ENCODE results near the gene TUT1. TPM values are rescaled to one million over a fixed set of nuclear protein-coding genes. Genes with fewer than 3 reads are reported as not detected.
A peak's percentile ranks its signal among the peaks of the same experiment; 100 is the strongest.

The TUT1 gene
- total RNA-seq, 1 experiment from 2014 or later, result 19.9 TPM

DNA sequence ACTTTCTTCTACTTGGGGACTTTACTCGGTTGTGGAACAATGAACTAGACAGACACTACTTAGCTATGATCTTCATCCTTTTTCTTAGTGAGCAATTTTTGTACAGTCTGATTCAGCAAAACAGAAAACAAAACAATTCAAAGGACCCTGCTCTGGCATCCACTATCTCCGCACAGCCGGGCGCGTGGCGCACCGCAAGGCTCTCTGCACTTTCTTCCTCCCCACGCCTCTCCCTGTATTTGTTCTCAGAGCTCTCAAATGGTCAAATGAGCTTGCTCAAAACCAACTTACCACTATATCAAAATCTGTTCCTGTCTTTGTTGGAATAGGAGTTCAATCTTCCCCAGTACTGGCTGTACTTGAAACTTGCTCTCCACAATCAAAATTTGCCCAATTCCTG is 25.1 kb downstream of the TUT1 start:
- Histone ChIP-seq H3K4me1 (ENCODE audit: control insufficient read depth, insufficient read depth, low read length) (peaks cover 50% of the 10 kb centered on the region), H3K27me3 (ENCODE audit: control insufficient read depth, insufficient read depth, low read length) (no peaks in the 10 kb centered on the region), H3K36me3 (ENCODE audit: control insufficient read depth, insufficient read depth, low read length) (peaks cover 27% of the 10 kb centered on the region), H3K9me3 (ENCODE audit: control insufficient read depth, insufficient read depth, low read depth, low read length) (no peaks in the 10 kb centered on the region), H3K4me3 (ENCODE audit: low read depth in 2 of 2, low read length in 2 of 2) (no peak overlapping the region), H3K27ac (ENCODE audit: low read length) (peak overlapping the region; percentile 41)
- intact Hi-C loops (cut with micrococcal nuclease; ENCODE audit: unreplicated experiment), result no loop called here
- TF ChIP-seq, protein P1, sequence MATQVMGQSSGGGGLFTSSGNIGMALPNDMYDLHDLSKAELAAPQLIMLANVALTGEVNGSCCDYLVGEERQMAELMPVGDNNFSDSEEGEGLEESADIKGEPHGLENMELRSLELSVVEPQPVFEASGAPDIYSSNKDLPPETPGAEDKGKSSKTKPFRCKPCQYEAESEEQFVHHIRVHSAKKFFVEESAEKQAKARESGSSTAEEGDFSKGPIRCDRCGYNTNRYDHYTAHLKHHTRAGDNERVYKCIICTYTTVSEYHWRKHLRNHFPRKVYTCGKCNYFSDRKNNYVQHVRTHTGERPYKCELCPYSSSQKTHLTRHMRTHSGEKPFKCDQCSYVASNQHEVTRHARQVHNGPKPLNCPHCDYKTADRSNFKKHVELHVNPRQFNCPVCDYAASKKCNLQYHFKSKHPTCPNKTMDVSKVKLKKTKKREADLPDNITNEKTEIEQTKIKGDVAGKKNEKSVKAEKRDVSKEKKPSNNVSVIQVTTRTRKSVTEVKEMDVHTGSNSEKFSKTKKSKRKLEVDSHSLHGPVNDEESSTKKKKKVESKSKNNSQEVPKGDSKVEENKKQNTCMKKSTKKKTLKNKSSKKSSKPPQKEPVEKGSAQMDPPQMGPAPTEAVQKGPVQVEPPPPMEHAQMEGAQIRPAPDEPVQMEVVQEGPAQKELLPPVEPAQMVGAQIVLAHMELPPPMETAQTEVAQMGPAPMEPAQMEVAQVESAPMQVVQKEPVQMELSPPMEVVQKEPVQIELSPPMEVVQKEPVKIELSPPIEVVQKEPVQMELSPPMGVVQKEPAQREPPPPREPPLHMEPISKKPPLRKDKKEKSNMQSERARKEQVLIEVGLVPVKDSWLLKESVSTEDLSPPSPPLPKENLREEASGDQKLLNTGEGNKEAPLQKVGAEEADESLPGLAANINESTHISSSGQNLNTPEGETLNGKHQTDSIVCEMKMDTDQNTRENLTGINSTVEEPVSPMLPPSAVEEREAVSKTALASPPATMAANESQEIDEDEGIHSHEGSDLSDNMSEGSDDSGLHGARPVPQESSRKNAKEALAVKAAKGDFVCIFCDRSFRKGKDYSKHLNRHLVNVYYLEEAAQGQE (IDR thresholded peaks at IDR 0.05; ENCODE audit: insufficient read depth in 1 of 2, low read depth in 2 of 2, low read length in 1 of 2), result no peak
- no peak for TF ChIP-seq TCF7L2 (IDR thresholded peaks at IDR 0.05; ENCODE audit: low read depth, low read length)
- TF ChIP-seq, protein P2, sequence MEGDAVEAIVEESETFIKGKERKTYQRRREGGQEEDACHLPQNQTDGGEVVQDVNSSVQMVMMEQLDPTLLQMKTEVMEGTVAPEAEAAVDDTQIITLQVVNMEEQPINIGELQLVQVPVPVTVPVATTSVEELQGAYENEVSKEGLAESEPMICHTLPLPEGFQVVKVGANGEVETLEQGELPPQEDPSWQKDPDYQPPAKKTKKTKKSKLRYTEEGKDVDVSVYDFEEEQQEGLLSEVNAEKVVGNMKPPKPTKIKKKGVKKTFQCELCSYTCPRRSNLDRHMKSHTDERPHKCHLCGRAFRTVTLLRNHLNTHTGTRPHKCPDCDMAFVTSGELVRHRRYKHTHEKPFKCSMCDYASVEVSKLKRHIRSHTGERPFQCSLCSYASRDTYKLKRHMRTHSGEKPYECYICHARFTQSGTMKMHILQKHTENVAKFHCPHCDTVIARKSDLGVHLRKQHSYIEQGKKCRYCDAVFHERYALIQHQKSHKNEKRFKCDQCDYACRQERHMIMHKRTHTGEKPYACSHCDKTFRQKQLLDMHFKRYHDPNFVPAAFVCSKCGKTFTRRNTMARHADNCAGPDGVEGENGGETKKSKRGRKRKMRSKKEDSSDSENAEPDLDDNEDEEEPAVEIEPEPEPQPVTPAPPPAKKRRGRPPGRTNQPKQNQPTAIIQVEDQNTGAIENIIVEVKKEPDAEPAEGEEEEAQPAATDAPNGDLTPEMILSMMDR (IDR thresholded peaks at IDR 0.05), result no peak
- no peak for TF ChIP-seq POLR2AphosphoS5 (IDR thresholded peaks at IDR 0.05; ENCODE audit: low read depth, low read length)
- TF ChIP-seq SIN3A (IDR thresholded peaks at IDR 0.05; ENCODE audit: borderline replicate concordance, insufficient read depth, low read depth, low read length), result no peak
- DNase-seq (ENCODE audit: low read depth, low spot score), result no peak
- TSS peak; percentile 32 for BruUV-seq (replicated peaks)
- in situ Hi-C loops (cut with HindIII; ENCODE audit: low pct_unique_long_range_greater_than_20kb, low sequenced_read_pairs), result no loop called here
- no peak for ATAC-seq
- ChIA-PET POLR2A (interaction anchor here (0.6 kb wide), 1 partner anchor 56 kb away, joined by 3 read pairs; the partner anchor contains the start of gene B3GAT3), CTCF (no interaction called here)

DNA sequence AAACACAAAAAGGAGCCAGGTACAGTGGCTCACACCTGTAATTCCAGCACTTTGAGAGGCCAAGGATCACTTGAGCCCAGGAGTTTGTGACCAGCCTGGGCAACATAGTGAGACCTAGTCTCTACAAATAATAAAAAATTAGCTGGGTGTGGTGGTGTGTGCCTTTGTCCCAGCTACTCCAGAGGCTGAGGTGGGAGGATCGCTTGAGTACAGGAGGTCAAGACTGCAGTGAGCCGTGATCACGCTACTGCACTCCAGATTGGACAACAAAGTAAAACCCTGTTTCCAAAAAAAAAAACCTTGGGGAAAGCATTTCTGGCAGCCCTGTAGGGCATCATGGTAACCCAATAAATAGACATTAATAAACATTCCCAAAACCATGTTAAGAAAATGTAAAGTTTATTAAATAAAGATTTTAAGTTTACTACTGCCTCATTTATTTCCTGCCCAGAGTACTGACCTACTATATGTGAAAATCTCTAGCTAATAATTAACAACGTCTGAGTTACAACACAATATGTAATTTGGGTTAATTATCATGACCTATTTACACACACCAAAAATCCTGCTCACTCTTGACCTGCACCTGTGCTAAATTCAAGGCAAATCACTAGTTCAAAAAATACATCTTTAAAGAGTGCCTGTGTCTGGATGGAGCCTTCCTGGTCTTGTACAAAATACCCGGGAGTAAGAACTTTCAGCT is 26.1 kb downstream of the TUT1 start:
- TF ChIP-seq, protein P2 (IDR thresholded peaks at IDR 0.05), result no peak
- TF ChIP-seq SIN3A (IDR thresholded peaks at IDR 0.05; ENCODE audit: borderline replicate concordance, insufficient read depth, low read depth, low read length) (no peak), POLR2AphosphoS5 (IDR thresholded peaks at IDR 0.05; ENCODE audit: low read depth, low read length) (no peak), TCF7L2 (IDR thresholded peaks at IDR 0.05; ENCODE audit: low read depth, low read length) (no peak)
- TF ChIP-seq, protein P1 (IDR thresholded peaks at IDR 0.05; ENCODE audit: insufficient read depth in 1 of 2, low read depth in 2 of 2, low read length in 1 of 2), result no peak
- no peaks in the 10 kb centered on the region for H3K27me3 ChIP-seq (ENCODE audit: control insufficient read depth, insufficient read depth, low read length)
- peak overlapping the region; percentile 41 for H3K27ac ChIP-seq (ENCODE audit: low read length)
- no peaks in the 10 kb centered on the region for H3K9me3 ChIP-seq (ENCODE audit: control insufficient read depth, insufficient read depth, low read depth, low read length)
- intact Hi-C loops (cut with micrococcal nuclease; ENCODE audit: unreplicated experiment), result no loop called here
- peaks cover 23% of the 10 kb centered on the region for H3K36me3 ChIP-seq (ENCODE audit: control insufficient read depth, insufficient read depth, low read length)
- ChIA-PET POLR2A (interaction anchor here (0.7 kb wide), 1 partner anchor 23 kb away, joined by 3 read pairs; no protein-coding TSS in a partner anchor), CTCF (interaction anchor here (0.6 kb wide), 1 partner anchor 47 kb away, joined by 7 read pairs; no protein-coding TSS in a partner anchor)
- DNase-seq (ENCODE audit: low read depth, low spot score), result no peak
- no TSS peak for BruUV-seq (replicated peaks)
- H3K4me1 ChIP-seq (ENCODE audit: control insufficient read depth, insufficient read depth, low read length), result peaks cover 53% of the 10 kb centered on the region
- in situ Hi-C loops (cut with HindIII; ENCODE audit: low pct_unique_long_range_greater_than_20kb, low sequenced_read_pairs), result no loop called here
- no peak for ATAC-seq
- H3K4me3 ChIP-seq (ENCODE audit: low read depth in 2 of 2, low read length in 2 of 2), result no peak overlapping the region

Data from Panc1 (cell line).